SK-N-MC (cell line): Measurements from ENCODE around the gene ZNF831.

Source experiments
- EZH2 ChIP-seq: fragments of 200-600 bp; sonication (generic); IDR thresholded peaks from one replicate; pipeline ENCODE4 v1.6.1; 2017; ENCODE audit warnings: antibody characterized with exemption
- POLR2AphosphoS5 ChIP-seq: IDR thresholded peaks from 2 replicates; pipeline ENCODE4 v1.6.1; 2012; ENCODE audit warnings: mild to moderate bottlenecking, low read depth, low read length, borderline replicate concordance

- TF ChIP-seq POLR2AphosphoS5, result no peak
- no peak for TF ChIP-seq EZH2
Measured at GRCh38 chr20:59141818-59142581, 21.6 kb upstream of the ZNF831 start.
